ENCODE results near the gene PDE4B. TPM values are rescaled to one million over a fixed set of nuclear protein-coding genes. Genes with fewer than 3 reads are reported as not detected.

PDE4B gene
- total RNA-seq, 1 donor from 2014 or later: 0.29 TPM

DNA sequence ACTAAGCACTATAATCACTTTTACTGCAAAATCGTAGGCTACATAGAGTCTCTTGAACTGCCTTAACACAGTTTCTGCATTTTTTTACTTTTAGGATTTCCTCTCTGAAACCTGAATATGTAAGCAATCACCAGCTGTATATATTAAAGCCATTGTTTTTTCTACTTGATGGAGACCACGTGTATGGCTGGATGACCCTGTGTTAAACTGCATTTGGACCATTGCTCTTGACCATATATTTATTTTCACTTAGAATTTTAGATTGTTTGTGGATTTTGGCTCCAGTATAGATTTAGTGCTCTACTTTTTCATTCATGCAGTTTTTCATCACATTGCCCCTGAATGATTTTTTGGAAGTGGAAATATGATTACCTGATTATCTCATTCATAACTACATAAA, 420.8 kb downstream of the PDE4B start:
- H3K36me3 Mint-ChIP-seq (ENCODE audit: insufficient read depth): no peaks in the 10 kb centered on the region
- TF ChIP-seq, protein P1, sequence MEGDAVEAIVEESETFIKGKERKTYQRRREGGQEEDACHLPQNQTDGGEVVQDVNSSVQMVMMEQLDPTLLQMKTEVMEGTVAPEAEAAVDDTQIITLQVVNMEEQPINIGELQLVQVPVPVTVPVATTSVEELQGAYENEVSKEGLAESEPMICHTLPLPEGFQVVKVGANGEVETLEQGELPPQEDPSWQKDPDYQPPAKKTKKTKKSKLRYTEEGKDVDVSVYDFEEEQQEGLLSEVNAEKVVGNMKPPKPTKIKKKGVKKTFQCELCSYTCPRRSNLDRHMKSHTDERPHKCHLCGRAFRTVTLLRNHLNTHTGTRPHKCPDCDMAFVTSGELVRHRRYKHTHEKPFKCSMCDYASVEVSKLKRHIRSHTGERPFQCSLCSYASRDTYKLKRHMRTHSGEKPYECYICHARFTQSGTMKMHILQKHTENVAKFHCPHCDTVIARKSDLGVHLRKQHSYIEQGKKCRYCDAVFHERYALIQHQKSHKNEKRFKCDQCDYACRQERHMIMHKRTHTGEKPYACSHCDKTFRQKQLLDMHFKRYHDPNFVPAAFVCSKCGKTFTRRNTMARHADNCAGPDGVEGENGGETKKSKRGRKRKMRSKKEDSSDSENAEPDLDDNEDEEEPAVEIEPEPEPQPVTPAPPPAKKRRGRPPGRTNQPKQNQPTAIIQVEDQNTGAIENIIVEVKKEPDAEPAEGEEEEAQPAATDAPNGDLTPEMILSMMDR (IDR thresholded peaks at IDR 0.05; ENCODE audit: unreplicated experiment): no peak

GRCh38 chr1:66214901-66215300, 422.2 kb downstream of the PDE4B start:
- TF ChIP-seq, protein P1 (IDR thresholded peaks at IDR 0.05; ENCODE audit: unreplicated experiment): no peak
- Mint-ChIP-seq H3K9me3 (ENCODE audit: low read depth) (no peaks in the 10 kb centered on the region), H3K27me3 (no peaks in the 10 kb centered on the region), H3K4me1 (ENCODE audit: low read depth) (no peaks in the 10 kb centered on the region), H3K4me3 (ENCODE audit: low read depth) (no peak overlapping the region), H3K27ac (no peak overlapping the region), H3K36me3 (ENCODE audit: insufficient read depth) (no peaks in the 10 kb centered on the region)
- DNase-seq (ENCODE audit: low spot score, unreplicated experiment): no peak

More for the DNA sequence above, 420.8 kb downstream of the PDE4B start:
- H3K27me3 Mint-ChIP-seq: no peaks in the 10 kb centered on the region
- H3K4me1 Mint-ChIP-seq (ENCODE audit: low read depth): no peaks in the 10 kb centered on the region
- H3K9me3 Mint-ChIP-seq (ENCODE audit: low read depth): no peaks in the 10 kb centered on the region
- no peak overlapping the region for H3K27ac Mint-ChIP-seq
- no peak overlapping the region for H3K4me3 Mint-ChIP-seq (ENCODE audit: low read depth)
- DNase-seq (ENCODE audit: low spot score, unreplicated experiment): no peak

GRCh38 chr1:66217021-66217420, 424.3 kb downstream of the PDE4B start:
- no peaks in the 10 kb centered on the region for H3K4me1 Mint-ChIP-seq (ENCODE audit: low read depth)
- no peaks in the 10 kb centered on the region for H3K9me3 Mint-ChIP-seq (ENCODE audit: low read depth)
- H3K4me3 Mint-ChIP-seq (ENCODE audit: low read depth): no peak overlapping the region
- no peak for DNase-seq (ENCODE audit: low spot score, unreplicated experiment)
- H3K27ac Mint-ChIP-seq: no peak overlapping the region
- TF ChIP-seq, protein P1 (IDR thresholded peaks at IDR 0.05; ENCODE audit: unreplicated experiment): no peak
- no peaks in the 10 kb centered on the region for H3K36me3 Mint-ChIP-seq (ENCODE audit: insufficient read depth)
- no peaks in the 10 kb centered on the region for H3K27me3 Mint-ChIP-seq

DNA sequence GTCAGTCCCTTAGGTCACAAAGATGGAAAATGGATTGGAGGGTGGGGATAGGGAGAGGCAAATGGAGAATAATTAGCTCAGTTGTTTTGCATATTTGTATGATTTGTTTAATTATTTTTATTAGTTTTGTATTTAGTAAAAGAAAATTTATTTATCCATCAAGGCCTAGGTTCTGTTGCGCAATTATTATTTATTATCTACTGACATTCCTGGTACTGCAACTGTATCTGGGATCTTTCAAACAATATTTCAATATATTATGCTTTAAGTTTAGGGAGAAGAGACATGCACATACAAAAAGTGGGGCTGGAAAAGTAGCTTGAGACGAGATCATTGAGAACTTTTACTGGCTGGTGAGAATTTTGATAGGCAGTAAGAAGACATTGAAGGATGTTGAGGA, 424.9 kb downstream of the PDE4B start:
- TF ChIP-seq, protein P1 (IDR thresholded peaks at IDR 0.05; ENCODE audit: unreplicated experiment): no peak
- H3K4me1 Mint-ChIP-seq (ENCODE audit: low read depth): no peaks in the 10 kb centered on the region
- no peak for DNase-seq (ENCODE audit: low spot score, unreplicated experiment)
- no peaks in the 10 kb centered on the region for H3K27me3 Mint-ChIP-seq
- H3K9me3 Mint-ChIP-seq (ENCODE audit: low read depth): no peaks in the 10 kb centered on the region
- no peak overlapping the region for H3K4me3 Mint-ChIP-seq (ENCODE audit: low read depth)
- H3K27ac Mint-ChIP-seq: no peak overlapping the region
- no peaks in the 10 kb centered on the region for H3K36me3 Mint-ChIP-seq (ENCODE audit: insufficient read depth)

GRCh38 chr1:66220477-66220876, 427.8 kb downstream of the PDE4B start:
- no peak for DNase-seq (ENCODE audit: low spot score, unreplicated experiment)
- Mint-ChIP-seq H3K9me3 (ENCODE audit: low read depth) (no peaks in the 10 kb centered on the region), H3K27ac (no peak overlapping the region), H3K4me3 (ENCODE audit: low read depth) (no peak overlapping the region), H3K27me3 (peaks cover 11% of the 10 kb centered on the region), H3K36me3 (ENCODE audit: insufficient read depth) (no peaks in the 10 kb centered on the region), H3K4me1 (ENCODE audit: low read depth) (no peaks in the 10 kb centered on the region)
- TF ChIP-seq, protein P1 (IDR thresholded peaks at IDR 0.05; ENCODE audit: unreplicated experiment): no peak

Measured in progenitor cell of endocrine pancreas (in vitro differentiated cells).